ENCODE data around the gene PEX5.

- TF ChIP-seq CTCF (IDR thresholded peaks at IDR 0.05; ENCODE audit: control extremely low read depth in 1 of 3, insufficient read depth in 1 of 3, low read depth in 1 of 3, low read length in 3 of 3), result no peak
- no peak for TF ChIP-seq RXRA (IDR thresholded peaks at IDR 0.05; ENCODE audit: insufficient read depth, low read depth, low read length)
- TF ChIP-seq RAD21 (IDR thresholded peaks at IDR 0.05 in 1 of 2, conservative IDR thresholded peaks at IDR 0.05 in 1 of 2; ENCODE audit: low read depth in 2 of 2, low read length in 2 of 2), result no peak
- no peak for TF ChIP-seq CBX5 (IDR thresholded peaks at IDR 0.05; ENCODE audit: low read depth, low read length)
- TF ChIP-seq ZNF274 (IDR thresholded peaks at IDR 0.05; ENCODE audit: borderline replicate concordance, extremely low read depth, low read length), result no peak
- TF ChIP-seq POLR2AphosphoS5 (IDR thresholded peaks at IDR 0.05; ENCODE audit: low read depth, low read length), result no peak
- TF ChIP-seq GTF2F1 (IDR thresholded peaks at IDR 0.05; ENCODE audit: borderline replicate concordance, low read depth, low read length), result no peak
- TF ChIP-seq POLR2A (IDR thresholded peaks at IDR 0.05; ENCODE audit: control extremely low read depth in 1 of 2, low read depth in 2 of 2, low read length in 2 of 2), result no peak
Measured at GRCh38 chr12:7161811-7162210, 27.7 kb upstream of the PEX5 start.
